ENCODE data around the gene FOXP1. TPM values are rescaled to one million over a fixed set of nuclear protein-coding genes. Genes with fewer than 3 reads are reported as not detected.

The FOXP1 gene
- total and polyA plus RNA-seq, 2 of the 13 experiments (the other 11 are each of a cell fraction or from before 2014, with no cell fraction given), result 40.4 to 59.0 TPM

- intact Hi-C loops (cut with micrococcal nuclease; ENCODE audit: unreplicated experiment), result no loop called here
- WGBS (ENCODE audit: low lambda C conversion rate), result 98% methylated on average over 5 of the region's 5 CpGs
- no peak overlapping the region for H3K27ac ChIP-seq (ENCODE audit: extremely low read length, insufficient read depth, low read length)
- H3K4me1 ChIP-seq (ENCODE audit: insufficient read depth, low read length), result no peaks in the 10 kb centered on the region
- H2AFZ ChIP-seq (ENCODE audit: low read length), result no peak overlapping the region
- in situ Hi-C loops (cut with HindIII; ENCODE audit: extremely low pct_ligation_motif_present, low pct_unique_long_range_greater_than_20kb), result loop anchor here (10.0 kb wide), 1 partner anchor 593 kb away; no protein-coding TSS in a partner anchor
- ChIA-PET CTCF (ENCODE audit: low intra/inter-chr PET ratio, low total read pairs) (no interaction called here), POLR2A (no interaction called here)
- peaks cover 14 to 42% of the 10 kb centered on the region in 2 experiments for H3K36me3 ChIP-seq (replicated peaks in 1 of 2; ENCODE audit: control insufficient read depth in 1 of 2, insufficient read depth in 2 of 2, low read length in 2 of 2)
- DNase-seq (ENCODE audit: low spot score) (no peak), FAIRE-seq (no peak), ATAC-seq (no peak)
- no peak overlapping the region for H3K9ac ChIP-seq (ENCODE audit: insufficient read depth, low read depth, low read length)
- H3K27me3 ChIP-seq (ENCODE audit: control insufficient read depth in 1 of 2, insufficient read depth in 2 of 2, low read length in 2 of 2), result no peaks in the 10 kb centered on the region
- H3K4me2 ChIP-seq (ENCODE audit: low read depth, low read length), result no peak overlapping the region
- no TSS peak for BruUV-seq (replicated peaks)
- peak; percentile 51 for TF ChIP-seq RBM22 (optimal IDR thresholded peaks at IDR 0.05; ENCODE audit: low read length)
- TF ChIP-seq SRSF1 (optimal IDR thresholded peaks at IDR 0.05; ENCODE audit: low read depth, low read length), result no peak
- H3K9me3 ChIP-seq (ENCODE audit: low read length), result no peaks in the 10 kb centered on the region
- no peak overlapping the region for H3K4me3 ChIP-seq (replicated peaks in 1 of 3; ENCODE audit: insufficient read depth in 1 of 3, low read depth in 2 of 3, low read length in 3 of 3)
- 0 out of 2 replicates have a peak, but pooled peaks cover under 1% of the 10 kb centered on the region for H4K20me1 ChIP-seq (ENCODE audit: insufficient read depth, low read length)
- H3K79me2 ChIP-seq (ENCODE audit: insufficient read depth, low read length), result peaks cover 13% of the 10 kb centered on the region
Observed at GRCh38 chr3:71001303-71001830, 582.2 kb downstream of the FOXP1 start.

- Histone ChIP-seq H4K20me1 (ENCODE audit: insufficient read depth, low read length) (no peaks in the 10 kb centered on the region), H3K79me2 (ENCODE audit: insufficient read depth, low read length) (peaks cover 13% of the 10 kb centered on the region), H3K4me2 (ENCODE audit: low read depth, low read length) (no peak overlapping the region), H3K4me3 (replicated peaks in 1 of 3; ENCODE audit: insufficient read depth in 1 of 3, low read depth in 2 of 3, low read length in 3 of 3) (no peak overlapping the region), H3K27ac (ENCODE audit: extremely low read length, insufficient read depth, low read length) (no peak overlapping the region), H3K9ac (ENCODE audit: insufficient read depth, low read depth, low read length) (no peak overlapping the region), H3K27me3 (ENCODE audit: control insufficient read depth in 1 of 2, insufficient read depth in 2 of 2, low read length in 2 of 2) (no peaks in the 10 kb centered on the region), H3K36me3 (replicated peaks in 1 of 2; ENCODE audit: control insufficient read depth in 1 of 2, insufficient read depth in 2 of 2, low read length in 2 of 2) (peaks cover 15 to 49% of the 10 kb centered on the region in 2 experiments), H3K4me1 (ENCODE audit: insufficient read depth, low read length) (no peaks in the 10 kb centered on the region), H3K9me3 (ENCODE audit: low read length) (no peaks in the 10 kb centered on the region), H2AFZ (ENCODE audit: low read length) (no peak overlapping the region)
- CTCF ChIA-PET (ENCODE audit: low intra/inter-chr PET ratio, low total read pairs), result no interaction called here
- intact Hi-C loops (cut with micrococcal nuclease; ENCODE audit: unreplicated experiment) (no loop called here), in situ Hi-C loops (cut with HindIII; ENCODE audit: extremely low pct_ligation_motif_present, low pct_unique_long_range_greater_than_20kb) (loop anchor here (10.0 kb wide), 1 partner anchor 594 kb away; no protein-coding TSS in a partner anchor)
- POLR2A ChIA-PET, result no interaction called here
- FAIRE-seq, result no peak
- no peak for DNase-seq (ENCODE audit: low spot score)
- BruUV-seq (replicated peaks), result no TSS peak
- TF ChIP-seq ZNF556 (CRISPR knock-in tag; IDR thresholded peaks at IDR 0.05; ENCODE audit: borderline replicate concordance) (no peak), ZNF333 (CRISPR knock-in tag; IDR thresholded peaks at IDR 0.05; ENCODE audit: borderline replicate concordance) (no peak), ZNF383 (CRISPR knock-in tag; IDR thresholded peaks at IDR 0.05; ENCODE audit: borderline replicate concordance) (no peak), PREB (CRISPR knock-in tag; IDR thresholded peaks at IDR 0.05) (no peak), ZSCAN29 (CRISPR knock-in tag; conservative IDR thresholded peaks at IDR 0.05) (no peak), SIX1 (CRISPR knock-in tag; IDR thresholded peaks at IDR 0.05; ENCODE audit: borderline replicate concordance) (no peak)
- ATAC-seq, result no peak
- 96% methylated on average over 6 of the region's 6 CpGs for whole genome bisulfite sequencing (ENCODE audit: low lambda C conversion rate)
Observed at GRCh38 chr3:71000483-71000882, 583.0 kb downstream of the FOXP1 start.
